Right cardiac atrium (tissue), 5 donors: ENCODE data around the gene EVA1B. TPM values are rescaled to one million over a fixed set of nuclear protein-coding genes. Genes with fewer than 3 reads are reported as not detected.

Source experiments
- ATAC-seq, 2 donors: fragments of 200-7000 bp; cut with Tn5 transposase; one replicate each; pipeline versions ENCODE4 v1.8.0 to v1.9.1; 2020; ENCODE audit warnings: moderate library complexity in 2 of 2, mild to moderate bottlenecking in 1 of 2
- DNase-seq, 3 donors: peaks; one replicate each; pipeline ENCODE4 v3.0.0-alpha.2; 2020
- H3K27ac ChIP-seq: one replicate; pipeline ENCODE4 v1.5.1; 2013; ENCODE audit warnings: mild to moderate bottlenecking, low read length, control low read depth, moderate library complexity
- H3K27me3 ChIP-seq: one replicate; pipeline ENCODE4 v1.6.1; 2013; ENCODE audit not compliant: control insufficient read depth, insufficient read depth
- H3K4me1 ChIP-seq: one replicate; pipeline ENCODE4 v1.6.1; 2013; ENCODE audit warnings: low read length; ENCODE audit not compliant: control insufficient read depth, insufficient read depth
- H3K4me3 ChIP-seq: one replicate; pipeline ENCODE4 v1.5.1; 2013; ENCODE audit warnings: low read length, control low read depth
- H3K9me3 ChIP-seq: one replicate; pipeline ENCODE4 v1.6.1; 2013; ENCODE audit warnings: low read length; ENCODE audit not compliant: control insufficient read depth
- WGBS: extraction: QIAGEN DNeasy Blood & Tissue Kit; methylation state at CpG from one replicate; pipeline ENCODE4 v1.1.7; 2013; 5-methylcytosine and 5-hydroxymethylcytosine counted together
- intact Hi-C, 4 donors: fragments of 100-400 bp; cut with DNase I; formaldehyde crosslinking; loops; one replicate each; pipeline versions ENCODE4 v1.11.0 to v1.14.0; 2022 to 2023
- long read RNA-seq, 4 donors: library from polyadenylated mRNA; unstranded; transcript quantifications; one replicate each; pipeline ENCODE4 v2.0.0, GENCODE V29; 2020 to 2021
- polyA plus RNA-seq: library from polyadenylated mRNA; stranded (reverse); fragments of 200-250 nt; gene quantifications from one replicate; pipeline ENCODE4 v1.2.3, GENCODE V29; 2013
- total RNA-seq, 4 donors: library from RNA; stranded (reverse); fragmentation: NEBNext Ultra II Directional; extraction: Animal tissue kit (Norgen Biotek cat#: 25700); gene quantifications; one replicate each; pipeline ENCODE4 v1.2.1, GENCODE V29; 2021
- donor health status: healthy with polysubstance abuse.
- donor health status: DM: no; HTN: yes; CAD: no.
- donor health status: DM: no; HTN: no; CAD: no.
- donor health status: DM: no; HTN: yes; CAD: no; lungs with severe emphysema.
- donor health status: DM: yes; HTN: yes; CAD: no.

The EVA1B gene
- 10 to 100 TPM; 11.5 to 14.0 (median 13.1) TPM for total RNA-seq
- polyA plus RNA-seq: 17.4 TPM
- long read RNA-seq, donor 1, transcript EVA1B-202 (3 exons, 699 nt): major isoform, 25 of 33 reads
- long read RNA-seq, donor 1, partial matches to known transcripts: 2 of 33 reads
- long read RNA-seq, donor 1, other reads (novel, unspliced or antisense): 6 of 33 reads
- long read RNA-seq, donor 2, transcript EVA1B-202 (3 exons, 699 nt): major isoform, 9 of 18 reads
- long read RNA-seq, donor 2, partial matches to known transcripts: 0 of 18 reads
- long read RNA-seq, donor 2, other reads (novel, unspliced or antisense): 9 of 18 reads
- long read RNA-seq, donor 3, partial matches to known transcripts: 0 of 1 reads
- long read RNA-seq, donor 3, other reads (novel, unspliced or antisense): 1 of 1 reads
- long read RNA-seq, donor 4, transcript EVA1B-202 (3 exons, 699 nt): major isoform, 14 of 17 reads
- long read RNA-seq, donor 4, partial matches to known transcripts: 0 of 17 reads
- long read RNA-seq, donor 4, other reads (novel, unspliced or antisense): 3 of 17 reads

- peak; percentile 75 to 79 for ATAC-seq
- Histone ChIP-seq H3K27ac (peak within 1 kb of the TSS; percentile 80), H3K9me3 (no peaks in the 10 kb centered on the region), H3K4me3 (peak within 1 kb of the TSS; percentile 94), H3K4me1 (peaks cover 5% of the 10 kb centered on the region), H3K27me3 (no peaks in the 10 kb centered on the region)
- WGBS: 2% methylated on average over 34 of the region's 36 CpGs
- DNase-seq: peak; percentile 86 to 96 (median 95)
- intact Hi-C loops: no loop called here
These were observed at the start of gene EVA1B for GRCh38 chr1:36323636-36324352. EVA1B (minus strand) TSS chr1:36323645; CDS start chr1:36323037, 608 bp downstream.

GRCh38 chr1:36372617-36373016, 49.2 kb upstream of the EVA1B start:
- WGBS: 84% methylated on average over 3 of the region's 3 CpGs
- Histone ChIP-seq H3K9me3 (no peaks in the 10 kb centered on the region), H3K4me1 (peaks cover 22% of the 10 kb centered on the region), H3K27me3 (no peaks in the 10 kb centered on the region), H3K4me3 (no peak overlapping the region), H3K27ac (peak overlapping the region; percentile 97)
- intact Hi-C loops: no loop called here
- no peak for ATAC-seq
- DNase-seq: peak in 1 of 3 donors; percentile 44

GRCh38 chr1:36369061-36369861, 45.8 kb upstream of the EVA1B start:
- H3K4me1 ChIP-seq: peaks cover 22% of the 10 kb centered on the region
- 67% methylated on average over 7 of the region's 7 CpGs for WGBS
- no peaks in the 10 kb centered on the region for H3K9me3 ChIP-seq
- H3K4me3 ChIP-seq: no peak overlapping the region
- DNase-seq (peak; percentile 68 to 90 (median 85)), ATAC-seq (peak; percentile 18 to 22)
- no peaks in the 10 kb centered on the region for H3K27me3 ChIP-seq
- intact Hi-C loops: no loop called here
- H3K27ac ChIP-seq: no peak overlapping the region

- intact Hi-C loops: no loop called here
- WGBS: 91% methylated on average over 4 of the region's 4 CpGs
- Histone ChIP-seq H3K27me3 (no peaks in the 10 kb centered on the region), H3K4me3 (no peak overlapping the region), H3K27ac (no peak overlapping the region), H3K9me3 (no peaks in the 10 kb centered on the region), H3K4me1 (peaks cover 10% of the 10 kb centered on the region)
- DNase-seq (peak in 2 of 3 donors; percentile 6 to 40), ATAC-seq (no peak)
These were observed 44.4 kb upstream of the EVA1B start for GRCh38 chr1:36367798-36368197.

- no peaks in the 10 kb centered on the region for H3K9me3 ChIP-seq
- intact Hi-C loops: no loop called here
- H3K4me3 ChIP-seq: no peak overlapping the region
- H3K27ac ChIP-seq: no peak overlapping the region
- no peaks in the 10 kb centered on the region for H3K27me3 ChIP-seq
- DNase-seq (peak in 2 of 3 donors; percentile 50 to 54), ATAC-seq (no peak)
- WGBS: 77% methylated on average over 5 of the region's 5 CpGs
- peaks cover 7% of the 10 kb centered on the region for H3K4me1 ChIP-seq
These were observed 43.6 kb upstream of the EVA1B start for GRCh38 chr1:36367066-36367465.

- ATAC-seq (peak; percentile 30 to 57), DNase-seq (peak in 2 of 3 donors; percentile 74 to 80)
- 33% methylated on average over 18 of the region's 18 CpGs for WGBS
- peak overlapping the region; percentile 22 for H3K27ac ChIP-seq
- no peaks in the 10 kb centered on the region for H3K27me3 ChIP-seq
- H3K9me3 ChIP-seq: no peaks in the 10 kb centered on the region
- H3K4me3 ChIP-seq: no peak overlapping the region
- intact Hi-C loops: no loop called here
- H3K4me1 ChIP-seq: peaks cover 7% of the 10 kb centered on the region
These were observed 42.7 kb upstream of the EVA1B start for GRCh38 chr1:36366091-36366661.

- intact Hi-C loops: no loop called here
- Histone ChIP-seq H3K27me3 (no peaks in the 10 kb centered on the region), H3K4me1 (peaks cover 7% of the 10 kb centered on the region), H3K27ac (no peak overlapping the region), H3K9me3 (no peaks in the 10 kb centered on the region), H3K4me3 (no peak overlapping the region)
- DNase-seq (peak; percentile 77 to 91 (median 85)), ATAC-seq (peak; percentile 28 to 68)
- WGBS: 59% methylated on average over 1 of the region's 1 CpG
These were observed 41.9 kb upstream of the EVA1B start for GRCh38 chr1:36365381-36365780.

GRCh38 chr1:36359911-36360550, 36.6 kb upstream of the EVA1B start:
- intact Hi-C loops: no loop called here
- 81% methylated on average over 6 of the region's 6 CpGs for WGBS
- ATAC-seq: no peak

GRCh38 chr1:36359383-36359782, 35.9 kb upstream of the EVA1B start:
- DNase-seq (peak in 2 of 3 donors; percentile 3 to 39), ATAC-seq (no peak)
- 90% methylated on average over 5 of the region's 5 CpGs for WGBS
- Histone ChIP-seq H3K9me3 (no peaks in the 10 kb centered on the region), H3K27ac (no peak overlapping the region), H3K4me3 (no peak overlapping the region), H3K4me1 (no peaks in the 10 kb centered on the region), H3K27me3 (no peaks in the 10 kb centered on the region)
- intact Hi-C loops: no loop called here

More at GRCh38 chr1:36359911-36360550, 36.6 kb upstream of the EVA1B start:
- Histone ChIP-seq H3K27me3 (no peaks in the 10 kb centered on the region), H3K27ac (no peak overlapping the region), H3K4me1 (no peaks in the 10 kb centered on the region), H3K9me3 (no peaks in the 10 kb centered on the region), H3K4me3 (no peak overlapping the region)
- peak in 1 of 3 donors; percentile 24 for DNase-seq

GRCh38 chr1:36358514-36359084, 35.2 kb upstream of the EVA1B start:
- H3K27me3 ChIP-seq: no peaks in the 10 kb centered on the region
- DNase-seq: peak in 2 of 3 donors; percentile 4 to 32
- no peak for ATAC-seq
- H3K4me1 ChIP-seq: no peaks in the 10 kb centered on the region
- 90% methylated on average over 13 of the region's 13 CpGs for WGBS
- H3K9me3 ChIP-seq: no peaks in the 10 kb centered on the region
- H3K4me3 ChIP-seq: no peak overlapping the region
- no peak overlapping the region for H3K27ac ChIP-seq
- intact Hi-C loops: no loop called here
